HepG2 (cell line): ENCODE results near the gene HCFC1R1. TPM values are rescaled to one million over a fixed set of nuclear protein-coding genes. Genes with fewer than 3 reads are reported as not detected.

ENCODE experiments used
- ATAC-seq: fragments of 200-7000 bp; cut with Tn5 transposase; 3 replicates; pipeline ENCODE4 v1.9.1; 2020; ENCODE audit warnings: mild to moderate bottlenecking, moderate library complexity
- BruUV-seq: library from RNA; stranded (reverse); fragments of 400-500 nt; replicated peaks from 2 replicates; lab custom pipeline; 2021; lab: Mats Ljungman, UMichigan
- CTCF ChIA-PET: fragments of 300-600 bp; formaldehyde crosslinking; extraction: SDS; loops from one replicate; lab custom pipeline; 2021; ENCODE audit warnings: low total read pairs, inconsistent platforms, low intra/inter-chr PET ratio; lab: Yijun Ruan, JAX
- POLR2A ChIA-PET: fragments of 350-600 bp; sonication (Branson Sonifier 250); formaldehyde crosslinking; loops from one replicate; lab custom pipeline; 2020; ENCODE audit warnings: antibody characterized with exemption, inconsistent platforms; lab: Yijun Ruan, JAX
- DNase-seq: peaks from one replicate; pipeline ENCODE4 v3.0.0-alpha.2; 2015; ENCODE audit warnings: low spot score
- FAIRE-seq: peaks from 3 replicates; lab custom pipeline; 2011; peaks lifted over from hg19 to GRCh38; lab: Jason Lieb, UNC
- H2AFZ ChIP-seq: one replicate; pipeline ENCODE4 v1.6.1; 2011; ENCODE audit warnings: low read length, inconsistent platforms
- H3K27ac ChIP-seq: fragments of 300-600 bp; 3 replicates; pipeline ENCODE4 v1.8.0; 2011; ENCODE audit warnings: mixed run types, mild to moderate bottlenecking, mixed read lengths, low read length, inconsistent platforms; ENCODE audit not compliant: insufficient read depth; ENCODE audit errors: extremely low read length
- H3K27me3 ChIP-seq, 2 experiments: fragments of 200-600 bp in 1 of 2; 2 replicates in 1 of 2; 3 replicates in 1 of 2; pipeline versions ENCODE4 v1.6.0 to v1.8.0; 2011; ENCODE audit warnings: low read length in 2 of 2, mild to moderate bottlenecking in 2 of 2, moderate library complexity in 2 of 2, inconsistent platforms in 1 of 2; ENCODE audit not compliant: insufficient read depth in 2 of 2, control insufficient read depth in 1 of 2
- H3K36me3 ChIP-seq, 2 experiments: fragments of 200-600 bp in 1 of 2; replicated peaks in 1 of 2; 2 replicates in 1 of 2; 3 replicates in 1 of 2; pipeline versions ENCODE4 v1.5.1 to v1.8.0; 2011; ENCODE audit warnings: low read length in 2 of 2, inconsistent platforms in 1 of 2; ENCODE audit not compliant: insufficient read depth in 2 of 2, control insufficient read depth in 1 of 2
- H3K4me1 ChIP-seq: 2 replicates; pipeline ENCODE4 v1.5.1; 2012; ENCODE audit warnings: low read length, inconsistent platforms; ENCODE audit not compliant: insufficient read depth
- H3K4me2 ChIP-seq: 2 replicates; pipeline ENCODE4 v1.6.0; 2011; ENCODE audit warnings: low read depth, low read length, inconsistent platforms
- H3K4me3 ChIP-seq, 3 experiments: fragments of 200-600 bp in 1 of 3; sonication (generic), shearing (Covaris generic) in 1 of 3; replicated peaks in 1 of 3; 2 replicates each; pipeline ENCODE4 v1.5.1; 2011 to 2016; ENCODE audit warnings: low read length in 3 of 3, inconsistent platforms in 2 of 3, low read depth in 2 of 3, mild to moderate bottlenecking in 2 of 3, control low read depth in 1 of 3, mixed read lengths in 1 of 3; ENCODE audit not compliant: insufficient read depth in 1 of 3
- H3K79me2 ChIP-seq: one replicate; pipeline ENCODE4 v1.6.1; 2011; ENCODE audit warnings: low read length, inconsistent platforms; ENCODE audit not compliant: insufficient read depth
- H3K9ac ChIP-seq: 2 replicates; pipeline ENCODE4 v1.6.0; 2011; ENCODE audit warnings: mild to moderate bottlenecking, low read depth, low read length, inconsistent platforms; ENCODE audit not compliant: insufficient read depth
- H3K9me3 ChIP-seq: 2 replicates; pipeline ENCODE4 v1.5.1; 2012; ENCODE audit warnings: mild to moderate bottlenecking, low read length
- H4K20me1 ChIP-seq: 2 replicates; pipeline ENCODE4 v1.6.0; 2011; ENCODE audit warnings: inconsistent platforms, mild to moderate bottlenecking, low read length, moderate library complexity; ENCODE audit not compliant: insufficient read depth
- DDIT3 ChIP-seq: sonication (generic); formaldehyde crosslinking; IDR thresholded peaks from 2 replicates; pipeline ENCODE4 v1.4.0; 2020; ENCODE audit warnings: mild to moderate bottlenecking, missing genetic modification reagents
- PATZ1 ChIP-seq: sonication (generic); formaldehyde crosslinking; IDR thresholded peaks from 2 replicates; pipeline ENCODE4 v1.4.0; 2020; ENCODE audit warnings: missing genetic modification reagents
- PPARG ChIP-seq: conservative IDR thresholded peaks from 2 replicates; pipeline ENCODE4 v1.6.1; 2016; ENCODE audit warnings: missing biosample characterization, missing genetic modification reagents
- PRMT3 ChIP-seq: sonication (generic); formaldehyde crosslinking; IDR thresholded peaks from 2 replicates; pipeline ENCODE4 v1.8.1; 2022; ENCODE audit warnings: low read depth, mild to moderate bottlenecking, moderate library complexity, missing genetic modification reagents, borderline replicate concordance
- REPIN1 ChIP-seq: sonication (generic); formaldehyde crosslinking; IDR thresholded peaks from 2 replicates; pipeline ENCODE4 v1.8.0; 2022; ENCODE audit warnings: missing genetic modification reagents, low read depth, mild to moderate bottlenecking, borderline replicate concordance
- ZBTB10 ChIP-seq: sonication (generic); formaldehyde crosslinking; IDR thresholded peaks from 2 replicates; pipeline ENCODE4 v1.4.0; 2020; ENCODE audit warnings: missing genetic modification reagents, borderline replicate concordance
- ZFP62 ChIP-seq: sonication (generic); formaldehyde crosslinking; IDR thresholded peaks from 2 replicates; pipeline ENCODE4 v1.4.0; 2020; ENCODE audit warnings: missing genetic modification reagents
- ZNF510 ChIP-seq: sonication (generic); formaldehyde crosslinking; IDR thresholded peaks from 2 replicates; pipeline ENCODE4 v1.4.0; 2020; ENCODE audit warnings: low read depth, mild to moderate bottlenecking, missing genetic modification reagents
- ZNF577 ChIP-seq: sonication (generic); formaldehyde crosslinking; IDR thresholded peaks from 2 replicates; pipeline ENCODE4 v1.4.0; 2020; ENCODE audit warnings: mild to moderate bottlenecking, low read depth, missing genetic modification reagents, borderline replicate concordance
- WGBS: methylation state at CpG from one replicate; pipeline ENCODE4 v1.1.6; 2017; ENCODE audit warnings: low lambda C conversion rate; 5-methylcytosine and 5-hydroxymethylcytosine counted together
- in situ Hi-C: cut with HindIII; loops from 2 replicates; pipeline ENCODE4 v1.10.0; 2017; ENCODE audit warnings: low pct_unique_long_range_greater_than_20kb; ENCODE audit not compliant: extremely low pct_ligation_motif_present
- intact Hi-C: fragments of 100-400 bp; cut with micrococcal nuclease; formaldehyde crosslinking; loops from one replicate; pipeline ENCODE4 v1.10.0; 2022; ENCODE audit not compliant: unreplicated experiment
- polyA plus RNA-seq, 8 experiments: library from polyadenylated mRNA; depleted of rRNA in 3 of 8; stranded (reverse) in 7 of 8; unstranded in 1 of 8; fragments of >200 nt; fragmentation: Illumina TruSeq in 4 of 8; extraction: Trizol in 4 of 8; gene quantifications; 2 replicates each; pipeline versions ENCODE4 v1.2.1 to v1.2.3, GENCODE V29; 2011 to 2016; ENCODE audit warnings: low read depth in 4 of 8, missing spikeins in 1 of 8, mixed read lengths in 1 of 8; ENCODE audit not compliant: insufficient read depth in 1 of 8
- total RNA-seq, 5 experiments: library from RNA; depleted of rRNA; stranded (reverse); fragments of >200 nt; fragmentation: Illumina TruSeq; extraction: Trizol; gene quantifications; 2 replicates each; pipeline ENCODE4 v1.2.3, GENCODE V29; 2016; ENCODE audit warnings: low read depth in 1 of 5
- TF ChIP-seq, protein P1 (sequence below): sonication (generic); formaldehyde crosslinking; IDR thresholded peaks from 2 replicates; pipeline ENCODE4 v1.4.0; 2020; ENCODE audit warnings: missing genetic modification reagents

The HCFC1R1 gene
- total and polyA plus RNA-seq, 2 of the 13 experiments (the other 11 are each of a cell fraction or from before 2014, with no cell fraction given) = 13.8 to 16.1 TPM

- peaks cover 9% of the 10 kb centered on the region for H3K4me1 ChIP-seq
- peaks cover 15% of the 10 kb centered on the region for H3K79me2 ChIP-seq
- no peaks in the 10 kb centered on the region for H3K27me3 ChIP-seq
- no peak overlapping the region for H3K9ac ChIP-seq
- no peak overlapping the region for H3K4me3 ChIP-seq
- H2AFZ ChIP-seq = no peak overlapping the region
- POLR2A ChIA-PET = no interaction called here
- in situ Hi-C loops (no loop called here), intact Hi-C loops (no loop called here)
- no TSS peak for BruUV-seq
- no peaks in the 10 kb centered on the region for H4K20me1 ChIP-seq
- H3K27ac ChIP-seq = no peak overlapping the region
- FAIRE-seq (no peak), DNase-seq (no peak), ATAC-seq (no peak)
- H3K36me3 ChIP-seq = peaks cover 2 to 18% of the 10 kb centered on the region in 2 experiments; a peak in 3 of 5 replicates
- CTCF ChIA-PET = no interaction called here
- H3K9me3 ChIP-seq = no peaks in the 10 kb centered on the region
- H3K4me2 ChIP-seq = no peak overlapping the region
- 98% methylated on average over 22 of the region's 28 CpGs for WGBS
- TF ChIP-seq ZNF510 (CRISPR knock-in tag) (no peak), PRMT3 (CRISPR knock-in tag) (no peak), PATZ1 (CRISPR knock-in tag) (no peak), ZBTB10 (CRISPR knock-in tag) (no peak), ZNF577 (CRISPR knock-in tag) (no peak), DDIT3 (no peak), PPARG (CRISPR knock-in tag) (no peak), REPIN1 (CRISPR knock-in tag) (no peak), ZFP62 (CRISPR knock-in tag) (no peak)
- TF ChIP-seq, protein P1, sequence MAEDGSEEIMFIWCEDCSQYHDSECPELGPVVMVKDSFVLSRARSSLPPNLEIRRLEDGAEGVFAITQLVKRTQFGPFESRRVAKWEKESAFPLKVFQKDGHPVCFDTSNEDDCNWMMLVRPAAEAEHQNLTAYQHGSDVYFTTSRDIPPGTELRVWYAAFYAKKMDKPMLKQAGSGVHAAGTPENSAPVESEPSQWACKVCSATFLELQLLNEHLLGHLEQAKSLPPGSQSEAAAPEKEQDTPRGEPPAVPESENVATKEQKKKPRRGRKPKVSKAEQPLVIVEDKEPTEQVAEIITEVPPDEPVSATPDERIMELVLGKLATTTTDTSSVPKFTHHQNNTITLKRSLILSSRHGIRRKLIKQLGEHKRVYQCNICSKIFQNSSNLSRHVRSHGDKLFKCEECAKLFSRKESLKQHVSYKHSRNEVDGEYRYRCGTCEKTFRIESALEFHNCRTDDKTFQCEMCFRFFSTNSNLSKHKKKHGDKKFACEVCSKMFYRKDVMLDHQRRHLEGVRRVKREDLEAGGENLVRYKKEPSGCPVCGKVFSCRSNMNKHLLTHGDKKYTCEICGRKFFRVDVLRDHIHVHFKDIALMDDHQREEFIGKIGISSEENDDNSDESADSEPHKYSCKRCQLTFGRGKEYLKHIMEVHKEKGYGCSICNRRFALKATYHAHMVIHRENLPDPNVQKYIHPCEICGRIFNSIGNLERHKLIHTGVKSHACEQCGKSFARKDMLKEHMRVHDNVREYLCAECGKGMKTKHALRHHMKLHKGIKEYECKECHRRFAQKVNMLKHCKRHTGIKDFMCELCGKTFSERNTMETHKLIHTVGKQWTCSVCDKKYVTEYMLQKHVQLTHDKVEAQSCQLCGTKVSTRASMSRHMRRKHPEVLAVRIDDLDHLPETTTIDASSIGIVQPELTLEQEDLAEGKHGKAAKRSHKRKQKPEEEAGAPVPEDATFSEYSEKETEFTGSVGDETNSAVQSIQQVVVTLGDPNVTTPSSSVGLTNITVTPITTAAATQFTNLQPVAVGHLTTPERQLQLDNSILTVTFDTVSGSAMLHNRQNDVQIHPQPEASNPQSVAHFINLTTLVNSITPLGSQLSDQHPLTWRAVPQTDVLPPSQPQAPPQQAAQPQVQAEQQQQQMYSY = no peak
Measured at GRCh38 chr16:2975161-2975795, 48.5 kb downstream of the HCFC1R1 start.
